HG02852 (cell line): ENCODE results near the gene SLC47A2.
"Not testable (repeated sequence)": the region's sequence is repeated elsewhere in the genome, so short reads cannot be mapped to it uniquely, and the experiment has no call there.

ENCODE experiments used
- ATAC-seq: cut with Tn5 transposase; IDR thresholded peaks from one replicate; pipeline ENCODE4 v1.9.1; 2021; ENCODE audit warnings: mild to moderate bottlenecking, moderate library complexity; ENCODE audit not compliant: unreplicated experiment

Gene SLC47A2

GRCh38 chr17:19672009-19672750 is 44.2 kb downstream of the SLC47A2 start:
- no peak for ATAC-seq

DNA sequence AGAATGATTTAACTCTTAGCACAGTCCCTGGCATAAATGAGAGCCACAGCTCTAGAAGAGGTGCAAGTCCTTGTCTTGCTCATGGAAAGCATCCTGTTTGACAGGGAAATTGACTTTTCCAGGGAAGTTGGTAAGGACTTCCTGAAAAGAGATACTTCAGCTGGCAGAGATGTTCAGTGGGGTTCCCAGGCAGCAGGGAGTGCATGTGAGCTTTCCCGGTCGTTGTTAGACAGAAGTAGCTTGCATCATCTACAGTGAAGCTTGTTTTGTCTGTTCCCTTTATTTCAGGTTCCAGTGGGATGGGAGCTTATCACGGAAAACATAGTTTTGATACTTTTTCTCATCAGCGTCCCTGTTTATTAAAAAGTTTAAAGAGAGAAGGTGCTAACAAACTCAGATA is 45.0 kb downstream of the SLC47A2 start:
- ATAC-seq: no peak

DNA sequence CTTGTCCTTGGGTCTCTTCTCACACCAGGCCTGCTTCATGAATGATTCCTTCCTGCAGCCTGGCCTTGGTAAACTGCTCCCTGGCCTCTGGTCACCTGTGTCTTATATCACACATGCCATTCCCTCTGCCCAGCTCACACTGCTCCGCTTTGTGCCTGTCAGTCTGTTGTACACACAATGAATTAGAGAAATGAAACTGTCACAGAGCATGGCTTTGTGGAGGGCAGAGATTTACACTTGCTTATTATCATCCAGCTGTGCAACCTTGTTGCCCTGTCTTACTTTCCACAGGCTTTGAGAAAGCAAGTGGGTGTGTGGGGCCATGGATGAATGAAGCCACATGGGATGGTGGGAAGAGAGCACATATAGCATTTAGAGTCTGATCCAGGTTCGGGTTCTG is 45.5 kb downstream of the SLC47A2 start:
- ATAC-seq: no peak

GRCh38 chr17:19669680-19670079 is 46.7 kb downstream of the SLC47A2 start:
- not testable (repeated sequence) for ATAC-seq

- no peak for ATAC-seq
Observed at GRCh38 chr17:19664821-19665181, 51.6 kb downstream of the SLC47A2 start.

DNA sequence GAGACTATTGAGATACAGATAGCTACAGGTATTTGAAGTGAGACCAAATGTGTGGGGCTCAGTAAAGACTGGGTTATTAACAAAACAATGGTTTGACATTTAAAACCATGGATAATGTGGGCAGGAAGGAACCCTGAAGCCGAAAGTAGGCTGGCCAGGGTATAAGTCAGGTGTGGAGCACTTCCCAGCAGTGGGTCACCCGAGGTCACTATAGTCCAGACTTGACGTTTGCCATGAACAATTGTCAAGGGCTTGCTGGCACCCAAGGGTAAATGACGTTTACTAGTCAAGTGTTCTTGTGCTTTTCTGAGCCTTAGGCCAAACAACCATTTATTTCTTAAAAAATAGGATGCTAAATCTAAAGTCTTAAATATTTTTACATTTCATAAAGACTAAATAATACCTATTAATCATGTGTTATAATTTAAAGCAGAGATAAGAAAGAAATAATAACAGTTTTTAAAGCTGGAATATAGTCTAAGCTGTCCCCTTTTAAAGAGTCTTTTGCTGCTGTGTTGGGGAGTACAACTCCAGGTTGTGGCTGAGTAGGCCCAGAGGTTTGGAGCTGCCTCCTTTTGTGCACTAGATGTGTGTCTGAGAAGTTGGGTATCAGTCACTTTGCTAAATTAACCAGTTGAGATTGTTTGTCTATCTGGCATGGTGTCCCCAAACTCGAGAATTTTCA is 52.1 kb downstream of the SLC47A2 start:
- no peak for ATAC-seq

DNA sequence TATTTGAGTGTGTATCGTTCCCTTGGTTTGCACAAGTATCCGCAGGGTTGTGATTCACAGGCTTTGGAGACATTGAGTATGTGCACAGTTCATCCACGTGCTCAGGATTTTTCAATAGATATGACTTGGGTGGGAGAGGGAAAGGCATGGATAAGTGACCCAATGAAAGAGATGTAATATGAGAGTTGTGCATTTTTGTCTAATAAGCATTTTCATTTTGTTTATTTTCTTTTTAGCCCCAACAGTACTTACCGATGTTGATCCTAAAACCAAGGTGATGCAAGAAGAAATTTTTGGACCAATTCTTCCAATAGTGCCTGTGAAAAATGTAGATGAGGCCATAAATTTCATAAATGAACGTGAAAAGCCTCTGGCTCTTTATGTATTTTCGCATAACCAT is 53.3 kb downstream of the SLC47A2 start:
- no peak for ATAC-seq

- no peak for ATAC-seq
Observed at GRCh38 chr17:19661121-19661520, 55.3 kb downstream of the SLC47A2 start.

GRCh38 chr17:19660219-19660870 is 56.0 kb downstream of the SLC47A2 start:
- no peak for ATAC-seq

DNA sequence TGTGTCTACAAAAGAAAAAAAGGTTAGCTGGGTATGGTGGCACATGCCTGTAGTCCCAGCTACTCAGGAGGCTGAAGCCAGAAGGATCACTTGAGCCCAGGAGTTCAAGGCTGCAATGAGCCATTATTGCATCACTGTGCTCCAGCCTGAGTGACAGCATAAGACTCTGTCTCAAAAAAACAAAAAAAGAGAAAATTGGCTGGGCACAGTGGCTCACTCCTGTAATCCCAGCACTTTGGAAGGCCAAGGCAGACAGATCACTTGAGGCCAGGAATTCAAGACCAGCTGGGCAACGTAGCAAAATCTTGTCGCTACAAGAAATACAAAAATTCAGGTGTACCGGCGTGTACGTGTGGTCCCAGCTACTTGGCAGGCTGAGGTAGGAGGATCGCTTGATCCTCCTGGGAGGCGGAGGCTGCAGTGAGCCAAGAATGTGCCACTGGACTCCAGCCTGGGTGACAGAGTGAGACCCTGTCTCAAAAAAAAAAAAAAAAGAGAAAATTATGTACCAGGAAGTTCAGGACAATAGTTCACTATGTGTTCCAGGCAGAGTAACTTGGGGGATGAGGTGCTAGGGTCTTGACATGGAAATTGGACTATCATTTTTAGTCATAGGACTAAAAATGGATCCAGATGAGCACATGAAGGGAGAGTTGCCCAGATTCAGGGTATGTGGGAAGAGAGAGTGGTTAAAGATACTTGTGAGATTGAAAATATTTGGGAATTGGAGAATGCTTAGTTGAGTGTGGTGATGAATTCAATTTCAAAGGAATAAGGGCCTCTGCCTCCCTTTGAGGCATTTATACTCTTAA is 56.8 kb downstream of the SLC47A2 start:
- ATAC-seq: no peak

DNA sequence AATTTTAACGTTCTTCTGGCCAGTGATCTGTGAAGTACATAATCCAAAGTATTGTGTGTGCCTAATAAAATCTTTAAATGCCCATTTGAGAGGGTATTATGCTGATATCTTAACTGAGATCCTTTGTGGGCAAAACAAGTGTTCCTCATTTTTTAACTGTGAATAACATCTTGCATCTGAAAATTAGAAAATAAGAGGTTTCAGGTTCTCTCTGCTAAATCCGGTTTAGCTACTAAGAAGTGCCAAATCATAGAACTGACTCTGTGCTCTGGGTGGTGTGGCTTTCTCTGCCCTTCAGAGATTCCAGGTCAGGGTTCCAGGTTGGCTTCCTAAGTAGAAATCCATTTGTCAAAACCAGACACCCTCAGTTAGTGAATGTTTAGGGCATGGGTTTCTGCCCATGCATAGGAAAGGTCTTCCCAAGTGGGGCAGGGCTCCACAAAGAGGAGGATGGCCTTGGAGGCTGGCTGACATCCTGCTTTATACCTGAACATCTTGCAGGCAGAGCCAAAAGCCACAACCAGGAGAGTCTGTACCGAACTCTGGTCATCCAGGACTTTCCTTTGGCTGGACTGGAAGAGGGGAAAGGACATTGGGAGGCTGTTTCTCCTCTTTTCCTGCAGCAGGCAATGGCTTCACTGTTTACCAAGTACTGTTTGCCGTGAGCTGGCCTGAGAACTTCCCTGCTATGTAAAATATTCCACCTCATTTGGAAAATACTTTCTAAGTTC is 59.4 kb downstream of the SLC47A2 start:
- no peak for ATAC-seq

GRCh38 chr17:19656336-19656735 is 60.0 kb downstream of the SLC47A2 start:
- ATAC-seq: no peak

- no peak for ATAC-seq
Observed at GRCh38 chr17:19654896-19655295, 61.5 kb downstream of the SLC47A2 start.

GRCh38 chr17:19654342-19654886 is 62.0 kb downstream of the SLC47A2 start:
- no peak for ATAC-seq

GRCh38 chr17:19652595-19652994 is 63.8 kb downstream of the SLC47A2 start:
- no peak for ATAC-seq

DNA sequence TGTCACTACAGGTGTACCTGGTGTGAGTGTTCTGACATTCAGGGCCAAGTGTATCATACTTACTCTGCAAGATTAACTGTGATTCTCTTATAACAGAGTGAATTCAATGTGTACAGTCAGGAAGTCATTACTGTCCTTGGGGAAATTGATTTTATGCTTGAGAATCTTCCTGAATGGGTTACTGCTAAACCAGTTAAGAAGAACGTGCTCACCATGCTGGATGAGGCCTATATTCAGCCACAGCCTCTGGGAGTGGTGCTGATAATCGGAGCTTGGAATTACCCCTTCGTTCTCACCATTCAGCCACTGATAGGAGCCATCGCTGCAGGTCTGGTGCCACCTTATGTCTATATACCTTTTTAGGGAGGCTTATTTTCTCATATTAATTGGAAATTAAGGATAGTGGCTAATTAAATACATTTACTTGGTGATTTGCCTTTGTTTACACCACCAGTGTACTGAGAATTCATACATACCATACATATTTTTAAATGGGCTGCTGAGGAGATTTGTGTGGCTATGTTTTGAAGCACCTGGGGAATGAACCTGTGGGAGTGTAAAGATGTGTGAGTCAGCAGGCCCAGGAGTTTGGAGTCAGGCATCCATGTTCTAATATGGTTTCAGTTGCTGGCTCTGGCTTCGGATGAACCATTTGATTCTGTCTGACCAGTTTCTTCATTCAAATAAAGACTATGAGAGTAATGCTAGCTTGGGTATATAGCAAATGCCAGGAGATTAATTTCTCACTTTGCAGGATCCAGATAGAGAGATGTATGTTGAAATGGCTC is 64.7 kb downstream of the SLC47A2 start:
- ATAC-seq: no peak

- ATAC-seq: no peak
Observed at GRCh38 chr17:19650826-19651225, 65.6 kb downstream of the SLC47A2 start.

DNA sequence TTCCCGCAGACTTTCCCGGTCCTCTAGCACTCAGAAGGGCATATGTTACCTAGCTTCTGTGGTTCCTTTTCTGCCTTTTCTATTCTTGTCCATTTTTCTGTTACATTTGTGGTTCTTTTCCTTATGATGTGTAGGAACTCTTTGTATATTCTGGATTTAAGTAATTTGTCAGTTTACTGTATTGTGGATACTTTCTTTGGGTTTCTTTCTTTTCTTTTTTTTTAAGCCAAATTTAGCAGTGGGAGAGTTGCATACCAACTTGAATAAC is 67.2 kb downstream of the SLC47A2 start:
- no peak for ATAC-seq

DNA sequence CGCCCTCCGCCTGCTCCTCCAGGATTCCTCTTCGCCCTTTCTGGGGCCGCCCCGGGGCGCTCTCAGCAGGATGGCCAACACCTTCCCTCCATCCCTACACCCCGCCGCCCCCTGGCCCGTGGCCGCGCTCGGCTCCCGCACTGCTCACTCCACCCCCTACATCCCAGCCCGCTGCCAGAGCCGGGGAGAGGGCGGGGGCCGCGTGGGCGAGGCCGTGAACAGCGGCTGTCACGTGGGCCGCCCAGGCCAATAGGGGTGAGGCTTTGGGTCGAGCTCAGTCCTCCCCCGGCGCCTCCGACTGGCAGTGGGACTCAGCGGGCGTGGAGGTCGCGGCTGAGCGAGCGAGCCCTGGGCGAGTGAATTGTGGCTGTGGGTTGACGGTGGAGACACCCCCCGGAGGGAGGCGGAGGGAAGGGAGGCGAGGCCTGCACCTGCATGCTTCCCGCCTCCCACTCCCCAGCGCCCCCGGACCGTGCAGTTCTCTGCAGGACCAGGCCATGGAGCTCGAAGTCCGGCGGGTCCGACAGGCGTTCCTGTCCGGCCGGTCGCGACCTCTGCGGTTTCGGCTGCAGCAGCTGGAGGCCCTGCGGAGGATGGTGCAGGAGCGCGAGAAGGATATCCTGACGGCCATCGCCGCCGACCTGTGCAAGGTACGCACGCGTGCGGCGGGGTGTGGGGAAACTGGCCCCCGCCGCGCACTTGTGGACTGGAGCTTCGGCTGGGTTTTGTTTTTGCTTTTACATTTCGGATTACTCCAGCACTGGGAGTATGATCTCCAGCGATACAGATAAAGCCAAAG is 67.7 kb downstream of the SLC47A2 start, which contains the start of gene ALDH3A2:
Gene ALDH3A2 (plus strand): TSS at position 277 of the 799 bp plus-strand sequence. CDS start 221 bp downstream, at position 498.
- ATAC-seq: peak; percentile 87
